WTC11 (cell line): Measurements from ENCODE around the gene PCDH9. TPM values are rescaled to one million over a fixed set of nuclear protein-coding genes. Genes with fewer than 3 reads are reported as not detected.

Experiments used
- ATAC-seq: fragments of 200-7000 bp; cut with Tn5 transposase; 2 replicates; pipeline ENCODE4 v1.10.0; 2021; ENCODE audit warnings: mild to moderate bottlenecking, moderate library complexity
- CTCF ChIA-PET: fragments of 300-600 bp; sonication (Branson Sonifier 250); formaldehyde crosslinking; loops from one replicate; lab custom pipeline; 2021; ENCODE audit warnings: antibody characterized with exemption; lab: Charles Lee
- POLR2A ChIA-PET: fragments of 350-600 bp; sonication (Branson Sonifier 250); formaldehyde crosslinking; loops from one replicate; lab custom pipeline; 2021; ENCODE audit warnings: antibody characterized with exemption; lab: Charles Lee
- DNase-seq: peaks from one replicate; pipeline ENCODE4 v3.0.0; 2021; ENCODE audit warnings: low spot score
- H3K27ac Mint-ChIP-seq: 2 replicates; pipeline ENCODE4 v1.8.0; 2021; ENCODE audit warnings: mixed read lengths
- H3K27me3 Mint-ChIP-seq: 2 replicates; pipeline ENCODE4 v1.8.0; 2021; ENCODE audit warnings: low read depth, mild to moderate bottlenecking, moderate library complexity, mixed read lengths
- H3K36me3 Mint-ChIP-seq: 2 replicates; pipeline ENCODE4 v1.8.0; 2021; ENCODE audit warnings: mixed read lengths
- H3K4me1 Mint-ChIP-seq: 2 replicates; pipeline ENCODE4 v1.8.0; 2022; ENCODE audit warnings: mixed read lengths
- H3K4me3 Mint-ChIP-seq: 2 replicates; pipeline ENCODE4 v1.8.0; 2021; ENCODE audit warnings: mild to moderate bottlenecking, moderate library complexity, mixed read lengths
- H3K9me3 Mint-ChIP-seq: 2 replicates; pipeline ENCODE4 v1.8.0; 2021; ENCODE audit warnings: mixed read lengths
- ARID4B ChIP-seq: sonication (generic); formaldehyde crosslinking; IDR thresholded peaks from 2 replicates; pipeline ENCODE4 v1.8.0; 2023; ENCODE audit warnings: missing genetic modification reagents, mild to moderate bottlenecking, borderline replicate concordance
- ATF1 ChIP-seq: sonication (generic); formaldehyde crosslinking; IDR thresholded peaks from 2 replicates; pipeline ENCODE4 v1.8.1; 2023; ENCODE audit warnings: mild to moderate bottlenecking, moderate library complexity, missing genetic modification reagents
- CBFB ChIP-seq: sonication (generic); formaldehyde crosslinking; IDR thresholded peaks from 2 replicates; pipeline ENCODE4 v1.8.1; 2022; ENCODE audit warnings: mild to moderate bottlenecking, low read depth, missing genetic modification reagents
- CREB1 ChIP-seq: sonication (generic); formaldehyde crosslinking; IDR thresholded peaks from 2 replicates; pipeline ENCODE4 v1.8.0; 2023; ENCODE audit warnings: mild to moderate bottlenecking, missing genetic modification reagents
- CTCF ChIP-seq: fragments of 200-600 bp; IDR thresholded peaks from 2 replicates; pipeline ENCODE4 v1.8.0; 2022; ENCODE audit warnings: antibody characterized with exemption
- ERG ChIP-seq: fragments of 250-450 bp; sonication (Bioruptor Pico); IDR thresholded peaks from 2 replicates; pipeline ENCODE4 v1.8.0; 2021; ENCODE audit warnings: mild to moderate bottlenecking
- FOXP1 ChIP-seq: sonication (generic); formaldehyde crosslinking; IDR thresholded peaks from 2 replicates; pipeline ENCODE4 v1.8.0; 2022; ENCODE audit warnings: missing genetic modification reagents, mild to moderate bottlenecking, moderate library complexity, borderline replicate concordance
- IRF1 ChIP-seq: sonication (generic); formaldehyde crosslinking; IDR thresholded peaks from 2 replicates; pipeline ENCODE4 v1.8.0; 2023; ENCODE audit warnings: missing genetic modification reagents
- NFE2L1 ChIP-seq: sonication (generic); formaldehyde crosslinking; IDR thresholded peaks from 2 replicates; pipeline ENCODE4 v1.8.1; 2023; ENCODE audit warnings: missing genetic modification reagents
- RORB ChIP-seq: fragments of 250-450 bp; sonication (Bioruptor Pico); IDR thresholded peaks from 2 replicates; pipeline ENCODE4 v1.9.0; 2021; ENCODE audit warnings: mild to moderate bottlenecking
- TEAD1 ChIP-seq: sonication (generic); formaldehyde crosslinking; IDR thresholded peaks from 2 replicates; pipeline ENCODE4 v1.8.0; 2022; ENCODE audit warnings: mild to moderate bottlenecking, missing genetic modification reagents
- TEAD4 ChIP-seq: sonication (generic); formaldehyde crosslinking; IDR thresholded peaks from 2 replicates; pipeline ENCODE4 v1.8.0; 2022; ENCODE audit warnings: mild to moderate bottlenecking, missing genetic modification reagents
- ZBTB21 ChIP-seq: sonication (generic); formaldehyde crosslinking; IDR thresholded peaks from 2 replicates; pipeline ENCODE4 v1.8.1; 2023; ENCODE audit warnings: mild to moderate bottlenecking, missing genetic modification reagents, borderline replicate concordance
- ZNF219 ChIP-seq: sonication (generic); formaldehyde crosslinking; IDR thresholded peaks from 2 replicates; pipeline ENCODE4 v1.8.0; 2023; ENCODE audit warnings: missing genetic modification reagents, mild to moderate bottlenecking, borderline replicate concordance
- ZNF263 ChIP-seq: sonication (generic); formaldehyde crosslinking; IDR thresholded peaks from 2 replicates; pipeline ENCODE4 v1.8.1; 2022; ENCODE audit warnings: low read depth, mild to moderate bottlenecking, moderate library complexity, missing genetic modification reagents
- total RNA-seq: library from RNA; stranded (reverse); gene quantifications from 3 replicates; pipeline ENCODE4 v1.2.3, GENCODE V29; 2021
- TF ChIP-seq, protein P1 (sequence below): sonication (generic); formaldehyde crosslinking; IDR thresholded peaks from 2 replicates; pipeline ENCODE4 v1.8.1; 2022; ENCODE audit warnings: missing genetic modification reagents, borderline replicate concordance
- TF ChIP-seq, protein P2 (sequence below): sonication (generic); formaldehyde crosslinking; IDR thresholded peaks from 2 replicates; pipeline ENCODE4 v1.8.0; 2022; ENCODE audit warnings: mild to moderate bottlenecking, missing genetic modification reagents
- TF ChIP-seq, protein P3 (sequence below): sonication (generic); formaldehyde crosslinking; IDR thresholded peaks from 2 replicates; pipeline ENCODE4 v1.8.1; 2023; ENCODE audit warnings: mild to moderate bottlenecking, missing genetic modification reagents, borderline replicate concordance

The PCDH9 gene
- total RNA-seq, 1 experiment from 2014 or later = 0.48 TPM

DNA sequence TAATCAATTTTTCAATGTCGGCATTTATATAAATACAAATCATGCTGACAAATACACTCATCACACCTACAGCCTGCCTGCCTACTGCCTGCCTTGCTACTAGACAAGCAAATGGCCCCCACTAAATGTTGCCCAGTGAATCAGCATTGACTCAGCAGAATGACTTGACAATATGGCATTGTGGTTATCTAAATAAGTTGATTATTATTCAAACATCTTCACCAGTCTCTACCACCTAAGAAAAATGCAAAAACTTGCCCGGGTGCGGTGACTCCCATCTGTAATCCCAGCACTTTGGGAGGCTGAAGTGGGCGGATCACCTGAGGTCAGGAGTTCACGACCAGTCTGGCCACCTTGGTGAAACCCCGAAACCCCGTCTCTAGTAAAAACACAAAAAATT, 296.1 kb downstream of the PCDH9 start (continued):
- no peak for TF ChIP-seq ARID4B (CRISPR knock-in tag)
- no peak for TF ChIP-seq ATF1 (CRISPR knock-in tag)
- no peak for TF ChIP-seq FOXP1 (CRISPR knock-in tag)
- no peak for TF ChIP-seq RORB (CRISPR knock-in tag)
- TF ChIP-seq, all 79 proteins: peak for 0

DNA sequence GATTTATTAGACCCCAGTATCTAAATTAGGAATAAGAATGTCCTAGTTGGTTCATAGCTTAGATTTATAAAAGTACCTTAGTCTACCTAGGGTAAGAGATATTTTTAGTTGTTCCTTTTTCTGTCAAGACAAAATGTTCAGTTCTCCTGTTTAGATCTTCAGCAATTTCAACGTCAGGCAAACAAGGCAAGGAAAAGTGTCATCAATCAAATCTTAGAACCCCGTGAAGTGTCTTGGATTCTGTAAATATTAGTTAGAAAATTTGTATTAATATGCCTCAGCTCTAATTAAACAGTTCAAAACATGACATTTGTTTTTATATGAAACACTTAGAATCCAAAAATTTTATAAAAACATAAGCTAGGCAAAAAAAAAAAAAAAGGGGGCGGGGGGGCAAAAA, 296.6 kb downstream of the PCDH9 start:
- TF ChIP-seq ZBTB21 (CRISPR knock-in tag) (no peak), TEAD4 (CRISPR knock-in tag) (no peak), FOXP1 (CRISPR knock-in tag) (no peak), ZNF263 (CRISPR knock-in tag) (no peak), ERG (CRISPR knock-in tag) (no peak), ZNF219 (CRISPR knock-in tag) (no peak), NFE2L1 (CRISPR knock-in tag) (no peak), TEAD1 (no peak)
- TF ChIP-seq, all 79 proteins: peak for 0
- Mint-ChIP-seq H3K9me3 (no peaks in the 10 kb centered on the region), H3K27ac (no peak overlapping the region), H3K36me3 (no peaks in the 10 kb centered on the region), H3K4me1 (no peaks in the 10 kb centered on the region), H3K27me3 (no peaks in the 10 kb centered on the region), H3K4me3 (no peak overlapping the region)
- ATAC-seq (no peak), DNase-seq (no peak)
- ChIA-PET CTCF (no interaction called here), POLR2A (interaction anchor here (0.6 kb wide), 1 partner anchor 1516 kb away, joined by 3 read pairs; no protein-coding TSS in a partner anchor)

DNA sequence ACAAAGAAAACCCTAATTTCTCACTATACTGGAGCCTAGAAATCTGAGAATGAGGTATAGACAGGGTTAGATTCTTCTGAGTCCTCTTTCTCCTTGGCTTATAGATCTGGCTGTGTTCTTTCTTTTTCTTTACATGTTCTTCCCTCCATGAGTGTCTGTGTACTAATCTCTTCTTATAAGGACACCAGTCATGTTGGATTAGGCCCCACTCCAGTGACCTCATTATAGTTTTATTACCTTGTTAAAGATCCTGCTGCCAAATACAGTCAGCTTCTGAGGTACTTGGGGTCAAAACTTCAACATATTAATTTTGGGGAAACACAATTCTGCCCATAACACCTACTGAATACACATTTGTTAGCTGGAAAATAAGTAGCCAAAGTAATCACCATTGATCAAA, 302.6 kb downstream of the PCDH9 start:
- ATAC-seq (no peak), DNase-seq (no peak)
- Mint-ChIP-seq H3K27ac (no peak overlapping the region), H3K27me3 (no peaks in the 10 kb centered on the region), H3K9me3 (no peaks in the 10 kb centered on the region), H3K4me3 (no peak overlapping the region), H3K4me1 (peaks cover 15% of the 10 kb centered on the region), H3K36me3 (no peaks in the 10 kb centered on the region)
- POLR2A ChIA-PET = no interaction called here
- CTCF ChIA-PET = no interaction called here
- TF ChIP-seq IRF1 (no peak), CBFB (CRISPR knock-in tag) (no peak), CREB1 (CRISPR knock-in tag) (no peak), CTCF (no peak)
- TF ChIP-seq, protein P1, sequence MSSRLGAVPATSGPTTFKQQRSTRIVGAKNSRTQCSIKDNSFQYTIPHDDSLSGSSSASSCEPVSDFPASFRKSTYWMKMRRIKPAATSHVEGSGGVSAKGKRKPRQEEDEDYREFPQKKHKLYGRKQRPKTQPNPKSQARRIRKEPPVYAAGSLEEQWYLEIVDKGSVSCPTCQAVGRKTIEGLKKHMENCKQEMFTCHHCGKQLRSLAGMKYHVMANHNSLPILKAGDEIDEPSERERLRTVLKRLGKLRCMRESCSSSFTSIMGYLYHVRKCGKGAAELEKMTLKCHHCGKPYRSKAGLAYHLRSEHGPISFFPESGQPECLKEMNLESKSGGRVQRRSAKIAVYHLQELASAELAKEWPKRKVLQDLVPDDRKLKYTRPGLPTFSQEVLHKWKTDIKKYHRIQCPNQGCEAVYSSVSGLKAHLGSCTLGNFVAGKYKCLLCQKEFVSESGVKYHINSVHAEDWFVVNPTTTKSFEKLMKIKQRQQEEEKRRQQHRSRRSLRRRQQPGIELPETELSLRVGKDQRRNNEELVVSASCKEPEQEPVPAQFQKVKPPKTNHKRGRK (CRISPR knock-in tag) = no peak
- TF ChIP-seq, protein P2, sequence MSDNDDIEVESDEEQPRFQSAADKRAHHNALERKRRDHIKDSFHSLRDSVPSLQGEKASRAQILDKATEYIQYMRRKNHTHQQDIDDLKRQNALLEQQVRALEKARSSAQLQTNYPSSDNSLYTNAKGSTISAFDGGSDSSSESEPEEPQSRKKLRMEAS = no peak
- TF ChIP-seq, protein P3, sequence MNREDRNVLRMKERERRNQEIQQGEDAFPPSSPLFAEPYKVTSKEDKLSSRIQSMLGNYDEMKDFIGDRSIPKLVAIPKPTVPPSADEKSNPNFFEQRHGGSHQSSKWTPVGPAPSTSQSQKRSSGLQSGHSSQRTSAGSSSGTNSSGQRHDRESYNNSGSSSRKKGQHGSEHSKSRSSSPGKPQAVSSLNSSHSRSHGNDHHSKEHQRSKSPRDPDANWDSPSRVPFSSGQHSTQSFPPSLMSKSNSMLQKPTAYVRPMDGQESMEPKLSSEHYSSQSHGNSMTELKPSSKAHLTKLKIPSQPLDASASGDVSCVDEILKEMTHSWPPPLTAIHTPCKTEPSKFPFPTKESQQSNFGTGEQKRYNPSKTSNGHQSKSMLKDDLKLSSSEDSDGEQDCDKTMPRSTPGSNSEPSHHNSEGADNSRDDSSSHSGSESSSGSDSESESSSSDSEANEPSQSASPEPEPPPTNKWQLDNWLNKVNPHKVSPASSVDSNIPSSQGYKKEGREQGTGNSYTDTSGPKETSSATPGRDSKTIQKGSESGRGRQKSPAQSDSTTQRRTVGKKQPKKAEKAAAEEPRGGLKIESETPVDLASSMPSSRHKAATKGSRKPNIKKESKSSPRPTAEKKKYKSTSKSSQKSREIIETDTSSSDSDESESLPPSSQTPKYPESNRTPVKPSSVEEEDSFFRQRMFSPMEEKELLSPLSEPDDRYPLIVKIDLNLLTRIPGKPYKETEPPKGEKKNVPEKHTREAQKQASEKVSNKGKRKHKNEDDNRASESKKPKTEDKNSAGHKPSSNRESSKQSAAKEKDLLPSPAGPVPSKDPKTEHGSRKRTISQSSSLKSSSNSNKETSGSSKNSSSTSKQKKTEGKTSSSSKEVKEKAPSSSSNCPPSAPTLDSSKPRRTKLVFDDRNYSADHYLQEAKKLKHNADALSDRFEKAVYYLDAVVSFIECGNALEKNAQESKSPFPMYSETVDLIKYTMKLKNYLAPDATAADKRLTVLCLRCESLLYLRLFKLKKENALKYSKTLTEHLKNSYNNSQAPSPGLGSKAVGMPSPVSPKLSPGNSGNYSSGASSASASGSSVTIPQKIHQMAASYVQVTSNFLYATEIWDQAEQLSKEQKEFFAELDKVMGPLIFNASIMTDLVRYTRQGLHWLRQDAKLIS (CRISPR knock-in tag) = no peak
